OCI-LY1 (cell line): Measurements from ENCODE around the gene RGCC.
A peak's percentile ranks its signal among the peaks of the same experiment; 100 is the strongest.

Source experiments
- H2AFZ ChIP-seq: fragments of 200-600 bp; sonication (generic), shearing (Covaris generic); 2 replicates; pipeline ENCODE4 v1.6.0; 2014; ENCODE audit warnings: antibody characterized with exemption, mild to moderate bottlenecking, low read length
- H3F3A ChIP-seq: fragments of 200-600 bp; sonication (generic), shearing (Covaris generic); 2 replicates; pipeline ENCODE4 v1.6.0; 2014; ENCODE audit warnings: mild to moderate bottlenecking, antibody characterized with exemption, low read length, moderate library complexity; ENCODE audit not compliant: insufficient read depth
- H3K27ac ChIP-seq: fragments of 200-600 bp; sonication (generic); 2 replicates; pipeline ENCODE4 v1.5.1; 2014; ENCODE audit warnings: low read length, mixed run types, mild to moderate bottlenecking, low read depth; ENCODE audit not compliant: poor library complexity, severe bottlenecking
- H3K27me3 ChIP-seq: fragments of 200-600 bp; sonication (generic); 2 replicates; pipeline ENCODE4 v1.6.0; 2014; ENCODE audit warnings: antibody characterized with exemption, mild to moderate bottlenecking, low read length, moderate library complexity; ENCODE audit not compliant: insufficient read depth
- H3K36me3 ChIP-seq: fragments of 200-600 bp; sonication (generic); 2 replicates; pipeline ENCODE4 v1.6.1; 2014; ENCODE audit warnings: mild to moderate bottlenecking, antibody characterized with exemption, low read length, moderate library complexity, mixed read lengths; ENCODE audit not compliant: insufficient read depth
- H3K4me1 ChIP-seq: fragments of 200-600 bp; sonication (generic); 2 replicates; pipeline ENCODE4 v1.5.1; 2014; ENCODE audit warnings: mild to moderate bottlenecking, low read length, moderate library complexity; ENCODE audit not compliant: insufficient read depth, severe bottlenecking
- H3K4me2 ChIP-seq: fragments of 200-600 bp; sonication (generic), shearing (Covaris generic); 2 replicates; pipeline ENCODE4 v1.6.1; 2014; ENCODE audit warnings: low read length
- H3K4me3 ChIP-seq: fragments of 200-600 bp; sonication (generic); 2 replicates; pipeline ENCODE4 v1.5.1; 2014; ENCODE audit warnings: low read length, low read depth, mild to moderate bottlenecking, mixed read lengths; ENCODE audit not compliant: poor library complexity, severe bottlenecking
- H3K79me2 ChIP-seq: fragments of 200-600 bp; shearing (Covaris generic); 2 replicates; pipeline ENCODE4 v1.6.1; 2016; ENCODE audit warnings: mixed run types, low read length, mixed read lengths; ENCODE audit not compliant: insufficient read depth
- H3K9ac ChIP-seq: fragments of 200-600 bp; sonication (generic), shearing (Covaris generic); 2 replicates; pipeline ENCODE4 v1.6.1; 2014; ENCODE audit warnings: mild to moderate bottlenecking, low read length, mixed read lengths
- H3K9me2 ChIP-seq: fragments of 200-600 bp; sonication (generic), shearing (Covaris generic); 2 replicates; pipeline ENCODE4 v1.6.1; 2014; ENCODE audit warnings: low read depth, mild to moderate bottlenecking, low read length, mixed read lengths
- H3K9me3 ChIP-seq: fragments of 200-600 bp; shearing (Covaris generic); 2 replicates; pipeline ENCODE4 v1.6.1; 2014; ENCODE audit warnings: low read length, mixed read lengths
- H4K20me1 ChIP-seq: fragments of 200-600 bp; sonication (generic), shearing (Covaris generic); 2 replicates; pipeline ENCODE4 v1.6.0; 2016; ENCODE audit warnings: mild to moderate bottlenecking, low read length; ENCODE audit not compliant: insufficient read depth
- EZH2 ChIP-seq: fragments of 200-600 bp; sonication (generic), shearing (Covaris generic); IDR thresholded peaks from 2 replicates; pipeline ENCODE4 v1.8.0; 2017; ENCODE audit warnings: borderline replicate concordance, mixed run types, mild to moderate bottlenecking, antibody characterized with exemption, low read length, moderate library complexity, mixed read lengths
- TF ChIP-seq, protein P1 (sequence below): fragments of 200-600 bp; sonication (generic), shearing (Covaris generic); IDR thresholded peaks from 2 replicates; pipeline ENCODE4 v1.5.1; 2017; ENCODE audit warnings: mild to moderate bottlenecking, antibody characterized with exemption, low read length, moderate library complexity, mixed read lengths

RGCC gene

DNA sequence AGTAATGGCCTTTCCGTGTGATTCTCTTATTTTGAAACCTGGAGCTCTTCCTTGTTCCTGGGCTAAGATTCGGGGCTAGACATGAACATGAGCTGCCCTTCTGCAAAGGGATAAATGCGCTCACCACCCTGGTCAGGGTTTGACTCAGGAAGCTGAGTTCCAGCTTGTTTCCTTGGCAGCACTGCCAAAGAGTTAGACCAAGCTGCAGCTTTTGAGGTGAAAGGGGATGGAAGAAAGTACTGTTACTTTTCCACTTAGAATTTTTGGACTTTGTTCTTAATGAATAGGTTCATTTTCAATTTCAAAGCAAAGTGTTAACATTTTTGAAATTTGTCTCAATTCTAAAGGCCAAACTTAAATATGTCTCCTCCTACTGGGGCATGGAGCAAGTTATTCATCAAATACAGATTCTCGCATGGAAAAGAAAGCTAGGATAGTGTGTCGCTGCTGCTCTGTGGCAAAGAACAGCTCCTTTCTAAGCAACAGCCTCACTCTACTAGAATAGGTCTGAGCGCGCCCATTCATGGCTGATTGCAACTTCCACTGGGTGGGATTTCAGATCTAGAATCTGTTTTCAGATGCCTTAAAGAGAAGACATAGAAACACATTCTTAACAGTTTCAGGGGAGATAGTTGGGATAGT lies 2.2 kb downstream of the RGCC start:
- no peaks in the 10 kb centered on the region for H3K9me3 ChIP-seq
- H3K9ac ChIP-seq = peak overlapping the region; percentile 89
- no peaks in the 10 kb centered on the region for H3K27me3 ChIP-seq
- H3K4me1 ChIP-seq = peaks cover 62% of the 10 kb centered on the region
- peaks cover 8% of the 10 kb centered on the region; the same call in 1 of the 2 replicates for H3F3A ChIP-seq
- H3K9me2 ChIP-seq = no peaks in the 10 kb centered on the region
- TF ChIP-seq EZH2 = no peak
- TF ChIP-seq, protein P1, sequence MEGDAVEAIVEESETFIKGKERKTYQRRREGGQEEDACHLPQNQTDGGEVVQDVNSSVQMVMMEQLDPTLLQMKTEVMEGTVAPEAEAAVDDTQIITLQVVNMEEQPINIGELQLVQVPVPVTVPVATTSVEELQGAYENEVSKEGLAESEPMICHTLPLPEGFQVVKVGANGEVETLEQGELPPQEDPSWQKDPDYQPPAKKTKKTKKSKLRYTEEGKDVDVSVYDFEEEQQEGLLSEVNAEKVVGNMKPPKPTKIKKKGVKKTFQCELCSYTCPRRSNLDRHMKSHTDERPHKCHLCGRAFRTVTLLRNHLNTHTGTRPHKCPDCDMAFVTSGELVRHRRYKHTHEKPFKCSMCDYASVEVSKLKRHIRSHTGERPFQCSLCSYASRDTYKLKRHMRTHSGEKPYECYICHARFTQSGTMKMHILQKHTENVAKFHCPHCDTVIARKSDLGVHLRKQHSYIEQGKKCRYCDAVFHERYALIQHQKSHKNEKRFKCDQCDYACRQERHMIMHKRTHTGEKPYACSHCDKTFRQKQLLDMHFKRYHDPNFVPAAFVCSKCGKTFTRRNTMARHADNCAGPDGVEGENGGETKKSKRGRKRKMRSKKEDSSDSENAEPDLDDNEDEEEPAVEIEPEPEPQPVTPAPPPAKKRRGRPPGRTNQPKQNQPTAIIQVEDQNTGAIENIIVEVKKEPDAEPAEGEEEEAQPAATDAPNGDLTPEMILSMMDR = no peak
- peaks cover 45% of the 10 kb centered on the region for H3K79me2 ChIP-seq
- H2AFZ ChIP-seq = no peak overlapping the region
- peak overlapping the region; percentile 88 for H3K4me2 ChIP-seq
- peak overlapping the region; percentile 88 for H3K4me3 ChIP-seq
- H3K36me3 ChIP-seq = peaks cover 65% of the 10 kb centered on the region
- H3K27ac ChIP-seq = peak overlapping the region; percentile 87
- H4K20me1 ChIP-seq = no peaks in the 10 kb centered on the region

DNA sequence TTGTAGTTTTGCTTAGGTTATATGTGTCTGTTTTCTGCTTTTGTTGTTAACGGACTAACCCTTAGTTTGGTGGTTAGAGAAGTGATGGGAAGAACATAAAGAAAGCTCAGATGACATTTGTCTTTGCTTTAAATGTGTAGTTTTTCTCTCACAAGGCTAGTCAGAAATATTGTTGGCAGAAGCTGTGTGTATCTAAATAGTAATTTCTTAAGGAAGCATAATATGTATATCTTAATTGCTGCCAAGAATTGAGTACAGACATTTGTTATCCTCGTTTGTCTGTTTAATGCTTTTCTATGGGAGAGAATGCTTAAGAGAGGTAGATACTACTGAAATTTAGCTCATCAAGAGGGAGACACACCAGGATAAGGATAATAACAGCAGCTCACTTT lies 2.7 kb downstream of the RGCC start:
- Histone ChIP-seq H3K4me3 (peak overlapping the region; percentile 88), H3K4me1 (peaks cover 67% of the 10 kb centered on the region), H3K4me2 (peak overlapping the region; percentile 88), H4K20me1 (no peaks in the 10 kb centered on the region), H3K9me3 (no peaks in the 10 kb centered on the region), H3K79me2 (peaks cover 47% of the 10 kb centered on the region), H3K27me3 (no peaks in the 10 kb centered on the region), H3K36me3 (peaks cover 70% of the 10 kb centered on the region), H3K9ac (peak overlapping the region; percentile 89), H3F3A (peaks cover 8% of the 10 kb centered on the region; the same call in 1 of the 2 replicates), H2AFZ (no peak overlapping the region), H3K9me2 (no peaks in the 10 kb centered on the region), H3K27ac (peak overlapping the region; percentile 87)
- no peak for TF ChIP-seq EZH2
- TF ChIP-seq, protein P1 = no peak

DNA sequence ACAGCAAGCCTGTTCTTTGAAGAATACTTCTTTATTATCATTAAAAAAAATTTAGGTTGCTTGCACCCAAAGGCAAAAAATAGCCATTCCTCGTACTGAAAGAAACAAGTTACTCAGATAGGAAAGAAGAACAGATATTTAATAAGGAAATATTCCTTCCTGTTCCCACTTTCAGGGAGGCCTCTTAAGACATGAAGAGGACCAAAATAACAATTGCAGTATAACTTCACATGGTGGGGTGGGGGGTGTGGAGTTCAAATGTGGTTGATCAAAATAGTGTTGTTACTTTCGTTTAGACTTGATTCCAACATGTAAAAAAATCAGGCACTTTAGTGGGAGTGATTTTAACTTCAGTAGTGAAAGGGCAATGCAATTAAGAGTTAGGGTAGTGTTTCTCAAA lies 3.6 kb downstream of the RGCC start:
- no peaks in the 10 kb centered on the region for H3K9me3 ChIP-seq
- peaks cover 79% of the 10 kb centered on the region for H3K36me3 ChIP-seq
- H3K4me1 ChIP-seq = peaks cover 76% of the 10 kb centered on the region
- H4K20me1 ChIP-seq = no peaks in the 10 kb centered on the region
- peaks cover 8% of the 10 kb centered on the region; the same call in 1 of the 2 replicates for H3F3A ChIP-seq
- H3K4me3 ChIP-seq = peak overlapping the region; percentile 88
- H3K27me3 ChIP-seq = no peaks in the 10 kb centered on the region
- peaks cover 47% of the 10 kb centered on the region for H3K79me2 ChIP-seq
- peak overlapping the region; percentile 88 for H3K4me2 ChIP-seq
- no peak for TF ChIP-seq EZH2
- TF ChIP-seq, protein P1 = no peak
- H2AFZ ChIP-seq = no peak overlapping the region
- H3K9me2 ChIP-seq = no peaks in the 10 kb centered on the region
- H3K27ac ChIP-seq = peak overlapping the region; percentile 87
- peak overlapping the region; percentile 89 for H3K9ac ChIP-seq
